Esophagus squamous epithelium (tissue), 4 donors: ENCODE data around the gene SRBD1.

Experiments
- POLR2A ChIP-seq, 4 donors: fragments of 450-650 bp; IDR thresholded peaks; one replicate each; pipeline ENCODE4 v1.6.1; 2017; ENCODE audit warnings: antibody characterized with exemption in 4 of 4, mild to moderate bottlenecking in 4 of 4, moderate library complexity in 3 of 4
- TF ChIP-seq, protein P1 (sequence below), 6 experiments: fragments of 450-650 bp in 4 of 6; fragments of 200-600 bp in 2 of 6; sonication (generic) in 2 of 6; IDR thresholded peaks; one replicate each; pipeline ENCODE4 v1.5.1; 2016 to 2019; ENCODE audit warnings: antibody characterized with exemption in 6 of 6, mild to moderate bottlenecking in 4 of 6, moderate library complexity in 4 of 6

- TF ChIP-seq, protein P1, sequence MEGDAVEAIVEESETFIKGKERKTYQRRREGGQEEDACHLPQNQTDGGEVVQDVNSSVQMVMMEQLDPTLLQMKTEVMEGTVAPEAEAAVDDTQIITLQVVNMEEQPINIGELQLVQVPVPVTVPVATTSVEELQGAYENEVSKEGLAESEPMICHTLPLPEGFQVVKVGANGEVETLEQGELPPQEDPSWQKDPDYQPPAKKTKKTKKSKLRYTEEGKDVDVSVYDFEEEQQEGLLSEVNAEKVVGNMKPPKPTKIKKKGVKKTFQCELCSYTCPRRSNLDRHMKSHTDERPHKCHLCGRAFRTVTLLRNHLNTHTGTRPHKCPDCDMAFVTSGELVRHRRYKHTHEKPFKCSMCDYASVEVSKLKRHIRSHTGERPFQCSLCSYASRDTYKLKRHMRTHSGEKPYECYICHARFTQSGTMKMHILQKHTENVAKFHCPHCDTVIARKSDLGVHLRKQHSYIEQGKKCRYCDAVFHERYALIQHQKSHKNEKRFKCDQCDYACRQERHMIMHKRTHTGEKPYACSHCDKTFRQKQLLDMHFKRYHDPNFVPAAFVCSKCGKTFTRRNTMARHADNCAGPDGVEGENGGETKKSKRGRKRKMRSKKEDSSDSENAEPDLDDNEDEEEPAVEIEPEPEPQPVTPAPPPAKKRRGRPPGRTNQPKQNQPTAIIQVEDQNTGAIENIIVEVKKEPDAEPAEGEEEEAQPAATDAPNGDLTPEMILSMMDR (IDR thresholded peaks at IDR 0.05) = no peak
- no peak for TF ChIP-seq POLR2A (IDR thresholded peaks at IDR 0.05)
Observed at GRCh38 chr2:45551862-45552261, 59.2 kb downstream of the SRBD1 start.
